Measurements from ENCODE around the gene KLHL22.
"Not testable (repeated sequence)": the region's sequence is repeated elsewhere in the genome, so short reads cannot be mapped to it uniquely, and the experiment has no call there.

The KLHL22 gene

GRCh38 chr22:20471126-20471833 is 24.3 kb downstream of the KLHL22 start:
- no peak for DNase-seq (ENCODE audit: low read depth in 3 of 3, low spot score in 1 of 3)

- DNase-seq (ENCODE audit: low read depth in 3 of 3, low spot score in 1 of 3) = not testable (repeated sequence)
Measured at GRCh38 chr22:20470525-20470924, 25.1 kb downstream of the KLHL22 start.

- no peak for DNase-seq (ENCODE audit: low read depth in 3 of 3, low spot score in 1 of 3)
Measured at GRCh38 chr22:20469110-20469868, 26.3 kb downstream of the KLHL22 start.

GRCh38 chr22:20466659-20467379 is 28.8 kb downstream of the KLHL22 start:
- DNase-seq (ENCODE audit: low read depth in 3 of 3, low spot score in 1 of 3) = no peak

- DNase-seq (ENCODE audit: low read depth in 3 of 3, low spot score in 1 of 3) = no peak
Measured at GRCh38 chr22:20465759-20466077, 29.9 kb downstream of the KLHL22 start.

GRCh38 chr22:20464912-20465758 is 30.5 kb downstream of the KLHL22 start:
- no peak for DNase-seq (ENCODE audit: low read depth in 3 of 3, low spot score in 1 of 3)

GRCh38 chr22:20464096-20464614 is 31.4 kb downstream of the KLHL22 start:
- DNase-seq (ENCODE audit: low read depth in 3 of 3, low spot score in 1 of 3) = peak; percentile 15 to 32 (median 20)

GRCh38 chr22:20463324-20464095 is 32.1 kb downstream of the KLHL22 start:
- no peak for DNase-seq (ENCODE audit: low read depth in 3 of 3, low spot score in 1 of 3)

GRCh38 chr22:20459862-20460261 is 35.7 kb downstream of the KLHL22 start:
- DNase-seq (ENCODE audit: low read depth in 3 of 3, low spot score in 1 of 3) = no peak

- no peak for DNase-seq (ENCODE audit: low read depth in 3 of 3, low spot score in 1 of 3)
Measured at GRCh38 chr22:20459152-20459542, 36.4 kb downstream of the KLHL22 start.

GRCh38 chr22:20458530-20459151 is 37.0 kb downstream of the KLHL22 start:
- DNase-seq (ENCODE audit: low read depth in 3 of 3, low spot score in 1 of 3) = no peak

- DNase-seq (ENCODE audit: low read depth in 3 of 3, low spot score in 1 of 3) = no peak
Measured at GRCh38 chr22:20457506-20458240, 37.9 kb downstream of the KLHL22 start.

GRCh38 chr22:20456722-20457076 is 38.9 kb downstream of the KLHL22 start:
- DNase-seq (ENCODE audit: low read depth in 3 of 3, low spot score in 1 of 3) = no peak

- DNase-seq (ENCODE audit: low read depth in 3 of 3, low spot score in 1 of 3) = peak; percentile 29 to 56 (median 51)
Measured at GRCh38 chr22:20456064-20456721, 39.4 kb downstream of the KLHL22 start.

- no peak for DNase-seq (ENCODE audit: low read depth in 3 of 3, low spot score in 1 of 3)
Measured at GRCh38 chr22:20455709-20456063, 39.9 kb downstream of the KLHL22 start.

- no peak for DNase-seq (ENCODE audit: low read depth in 3 of 3, low spot score in 1 of 3)
Measured at GRCh38 chr22:20453222-20453621, 42.4 kb downstream of the KLHL22 start.

GRCh38 chr22:20451920-20452319 is 43.7 kb downstream of the KLHL22 start:
- DNase-seq (ENCODE audit: low read depth in 3 of 3, low spot score in 1 of 3) = no peak

- not testable (repeated sequence) for DNase-seq (ENCODE audit: low read depth in 3 of 3, low spot score in 1 of 3)
Measured at GRCh38 chr22:20451129-20451778, 44.3 kb downstream of the KLHL22 start.

All from stimulated activated CD4-positive, alpha-beta T cell treated with anti-CD3 and anti-CD28 coated beads, TNF-alpha, amount 100 ng/mL, for 1 hour (primary cell).